HG02571 (cell line): ENCODE results near the gene ZBTB5.
A peak's percentile ranks its signal among the peaks of the same experiment; 100 is the strongest.
"Not testable (repeated sequence)": the region's sequence is repeated elsewhere in the genome, so short reads cannot be mapped to it uniquely, and the experiment has no call there.

ENCODE experiments used
- ATAC-seq: cut with Tn5 transposase; IDR thresholded peaks from one replicate; pipeline ENCODE4 v1.9.1; 2021; ENCODE audit warnings: mild to moderate bottlenecking, moderate library complexity; ENCODE audit not compliant: unreplicated experiment

Gene ZBTB5

DNA sequence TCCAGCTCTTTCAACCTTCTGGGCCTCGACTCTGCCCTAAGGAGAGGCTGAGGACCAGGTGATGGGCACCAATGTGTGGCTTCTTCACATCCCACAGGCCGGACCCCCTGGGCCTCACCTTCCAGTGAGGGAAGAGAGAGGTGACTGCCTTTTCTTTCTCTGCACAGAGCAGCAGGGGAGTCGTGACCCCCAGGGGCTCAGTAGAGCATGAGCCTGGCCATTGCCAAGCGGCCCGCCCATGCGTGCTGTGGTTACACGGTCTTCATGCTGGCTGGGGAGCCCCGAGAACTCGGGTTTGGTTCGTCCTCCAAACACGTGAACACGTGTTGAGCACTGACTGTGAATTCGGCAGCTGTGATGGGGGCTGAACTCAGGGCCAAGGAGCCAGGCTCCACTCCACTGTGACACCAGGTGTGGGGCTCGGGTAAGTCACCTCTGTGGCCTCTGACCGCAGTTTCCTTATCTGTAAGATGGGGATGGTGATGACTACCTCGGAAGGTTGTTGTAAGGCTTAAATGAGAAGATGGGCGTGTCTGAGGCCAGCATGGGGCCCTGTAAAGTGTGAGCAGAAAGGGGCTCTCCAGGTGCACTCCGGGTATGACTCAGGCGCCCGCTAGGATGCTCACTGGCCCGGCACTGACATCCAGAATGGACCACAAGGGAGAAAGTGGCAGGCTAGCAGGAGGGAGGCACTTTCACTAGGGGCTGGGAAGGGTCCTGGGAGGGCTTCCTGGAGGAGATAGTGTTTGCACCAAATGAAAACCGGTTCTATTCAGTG, 56.1 kb downstream of the ZBTB5 start:
- ATAC-seq: peak; percentile 85

GRCh38 chr9:37407468-37407867, 57.8 kb downstream of the ZBTB5 start:
- ATAC-seq: no peak

GRCh38 chr9:37406603-37407401, 58.4 kb downstream of the ZBTB5 start:
- no peak for ATAC-seq

GRCh38 chr9:37405764-37406380, 59.4 kb downstream of the ZBTB5 start:
- no peak for ATAC-seq

- ATAC-seq: no peak
Observed at GRCh38 chr9:37405350-37405749, 59.9 kb downstream of the ZBTB5 start.

DNA sequence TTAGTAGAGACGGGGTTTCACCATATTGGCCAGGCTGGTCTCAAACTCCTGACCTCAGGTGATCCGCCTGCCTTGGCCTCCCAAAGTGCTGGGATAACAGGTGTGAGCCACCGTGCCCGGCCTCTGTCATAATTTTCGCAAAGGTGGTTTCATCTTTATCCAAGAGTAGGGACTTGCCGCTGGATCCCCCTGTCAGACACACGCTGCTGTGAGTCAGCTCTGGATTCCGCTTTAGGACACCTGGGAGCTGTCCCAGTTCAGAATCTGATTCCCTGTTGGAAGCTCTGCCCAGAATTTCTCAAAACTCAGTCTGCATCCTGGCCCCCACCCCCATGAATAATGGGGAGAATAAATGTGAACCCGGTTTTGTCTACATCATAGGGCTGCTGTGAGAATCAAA, 60.7 kb downstream of the ZBTB5 start:
- ATAC-seq: no peak

GRCh38 chr9:37399336-37399735, 65.9 kb downstream of the ZBTB5 start:
- ATAC-seq: no peak

- no peak for ATAC-seq
Observed at GRCh38 chr9:37398464-37399025, 66.7 kb downstream of the ZBTB5 start.

DNA sequence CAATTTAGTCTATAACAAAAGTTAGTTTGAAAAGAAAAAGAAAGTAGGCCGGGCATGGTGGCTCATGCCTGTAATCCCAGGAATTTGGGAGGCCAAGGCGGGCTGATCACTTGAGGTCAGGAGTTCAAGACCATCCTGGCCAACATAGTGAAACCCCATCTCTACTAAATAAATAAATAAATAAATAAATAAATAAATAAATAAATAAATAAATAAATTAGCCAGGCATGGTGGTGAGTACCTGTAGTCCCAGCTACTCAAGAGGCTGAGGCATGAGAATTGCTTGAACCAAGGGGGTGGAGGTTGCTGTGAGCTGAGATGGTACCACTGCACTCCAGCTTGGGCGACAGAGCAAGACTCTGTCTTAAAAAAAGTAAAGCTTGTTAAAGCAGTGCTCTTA, 67.3 kb downstream of the ZBTB5 start:
- not testable (repeated sequence) for ATAC-seq

DNA sequence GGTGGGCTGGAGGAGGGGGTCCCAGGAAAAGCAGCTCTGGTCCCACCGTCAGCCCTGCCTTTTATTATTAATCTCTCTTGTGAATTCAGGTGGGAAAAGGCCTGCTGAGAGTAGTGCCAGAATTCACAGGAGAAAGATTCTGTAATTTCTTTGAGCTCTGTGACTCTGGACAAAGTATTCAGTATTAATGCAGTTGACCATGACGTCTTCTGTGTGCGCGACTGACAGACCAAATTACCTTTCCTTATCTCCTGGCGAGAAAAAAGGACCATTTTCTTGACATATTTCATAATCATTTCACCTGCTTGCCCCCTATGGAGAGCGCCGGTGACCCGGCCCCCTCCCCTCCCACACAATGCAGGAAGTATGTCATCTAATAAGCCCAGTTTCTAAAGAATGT, 69.6 kb downstream of the ZBTB5 start:
- ATAC-seq: no peak

DNA sequence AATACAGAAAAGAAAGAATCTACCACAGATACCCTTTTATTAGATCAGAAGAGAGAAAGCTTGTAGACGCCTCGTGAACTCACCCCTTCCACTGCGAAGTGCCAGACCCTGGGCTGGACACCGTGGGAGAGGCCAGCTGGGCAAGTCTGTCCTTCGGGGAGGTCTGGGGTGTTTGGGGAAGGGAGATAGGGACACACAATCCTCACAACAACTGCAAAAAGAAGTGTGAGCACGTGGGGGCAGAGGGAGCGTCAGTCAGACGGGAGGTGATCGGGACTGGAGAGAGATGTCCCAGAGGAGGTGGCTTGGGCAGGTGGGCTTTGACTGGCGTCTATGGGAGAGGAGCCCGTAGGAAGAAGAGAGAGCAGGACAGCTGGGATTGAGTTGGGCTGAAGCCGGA, 70.0 kb downstream of the ZBTB5 start:
- ATAC-seq: no peak

- ATAC-seq: no peak
Observed at GRCh38 chr9:37392272-37392671, 73.0 kb downstream of the ZBTB5 start.

- peak; percentile 88 for ATAC-seq
Observed at GRCh38 chr9:37390759-37391158, 74.5 kb downstream of the ZBTB5 start.
